Neural progenitor cell (in vitro differentiated cells): ENCODE data around the gene L3MBTL2.

ENCODE experiments used
- CTCF ChIP-seq: fragments of 200-600 bp; sonication (generic); IDR thresholded peaks from 2 replicates; pipeline ENCODE4 v1.5.1; 2017; ENCODE audit warnings: antibody characterized with exemption, mild to moderate bottlenecking
- EZH2 ChIP-seq: fragments of 200-600 bp; sonication (generic); IDR thresholded peaks from 2 replicates; pipeline ENCODE4 v1.6.1; 2017; ENCODE audit warnings: antibody characterized with exemption, mild to moderate bottlenecking, moderate library complexity
- EZH2phosphoT487 ChIP-seq: fragments of 200-600 bp; sonication (generic); IDR thresholded peaks from 2 replicates; pipeline ENCODE4 v1.6.1; 2017; ENCODE audit warnings: antibody characterized with exemption

- TF ChIP-seq CTCF (no peak), EZH2 (no peak), EZH2phosphoT487 (no peak)
Observed at GRCh38 chr22:41239443-41240128, 34.5 kb downstream of the L3MBTL2 start.
